Endothelial cell of umbilical vein (primary cell): ENCODE results near the gene FRS2. TPM values are rescaled to one million over a fixed set of nuclear protein-coding genes. Genes with fewer than 3 reads are reported as not detected.

Experiments used
- BruUV-seq: library from RNA; stranded (reverse); fragments of 400-500 nt; replicated peaks from 2 replicates; lab custom pipeline; 2021; lab: Mats Ljungman, UMichigan
- CTCF ChIA-PET: fragments of 300-600, 350-600 bp; sonication (Branson Sonifier 250); formaldehyde crosslinking; loops from one replicate; lab custom pipeline; 2021; ENCODE audit warnings: antibody characterized with exemption, inconsistent platforms; lab: Charles Lee
- POLR2A ChIA-PET: fragments of 300-600, 350-600 bp; sonication (Branson Sonifier 250); formaldehyde crosslinking; loops from one replicate; lab custom pipeline; 2021; ENCODE audit warnings: antibody characterized with exemption, inconsistent platforms; lab: Charles Lee
- DNase-seq: peaks from one replicate; pipeline ENCODE4 v3.0.0-alpha.2; 2011; ENCODE audit warnings: low read depth, low spot score
- FAIRE-seq: peaks from 2 replicates; lab custom pipeline; 2011; peaks lifted over from hg19 to GRCh38; lab: Jason Lieb, UNC
- H2AFZ ChIP-seq: 2 replicates; pipeline ENCODE4 v1.6.0; 2012; ENCODE audit warnings: low read depth, low read length, control low read depth, inconsistent platforms
- H3K27ac ChIP-seq: 2 replicates; pipeline ENCODE4 v1.5.1; 2011; ENCODE audit warnings: low read depth, mild to moderate bottlenecking, control low read depth, low read length, moderate library complexity; ENCODE audit not compliant: insufficient read depth
- H3K27me3 ChIP-seq, 2 experiments: 2 replicates each; pipeline versions ENCODE4 v1.6.0 to v1.6.1; 2011; ENCODE audit warnings: low read length in 2 of 2, mixed read lengths in 1 of 2; ENCODE audit not compliant: control insufficient read depth in 2 of 2, insufficient read depth in 2 of 2
- H3K36me3 ChIP-seq, 2 experiments: 2 replicates in 1 of 2; 3 replicates in 1 of 2; pipeline ENCODE4 v1.5.1; 2011; ENCODE audit warnings: low read length in 2 of 2, mild to moderate bottlenecking in 1 of 2, moderate library complexity in 1 of 2; ENCODE audit not compliant: control insufficient read depth in 2 of 2, insufficient read depth in 2 of 2; ENCODE audit errors: extremely low read depth in 1 of 2
- H3K4me1 ChIP-seq: 3 replicates; pipeline ENCODE4 v1.5.1; 2011; ENCODE audit warnings: mild to moderate bottlenecking, low read length; ENCODE audit not compliant: control insufficient read depth, insufficient read depth; ENCODE audit errors: extremely low read depth
- H3K4me2 ChIP-seq: 2 replicates; pipeline ENCODE4 v1.6.1; 2011; ENCODE audit warnings: low read length, control low read depth, mixed read lengths; ENCODE audit not compliant: insufficient read depth
- H3K4me3 ChIP-seq, 3 experiments: fragments of 200-600 bp in 1 of 3; sonication (generic), shearing (Covaris generic) in 1 of 3; replicated peaks in 1 of 3; 2 replicates each; pipeline ENCODE4 v1.5.1; 2011 to 2016; ENCODE audit warnings: control low read depth in 3 of 3, low read length in 3 of 3, mild to moderate bottlenecking in 2 of 3, inconsistent platforms in 1 of 3, low read depth in 1 of 3, moderate library complexity in 1 of 3; ENCODE audit not compliant: insufficient read depth in 1 of 3
- H3K79me2 ChIP-seq: 2 replicates; pipeline ENCODE4 v1.6.0; 2012; ENCODE audit warnings: low read length, inconsistent platforms; ENCODE audit not compliant: control insufficient read depth, insufficient read depth
- H3K9ac ChIP-seq: replicated peaks from 2 replicates; pipeline ENCODE3; 2011; ENCODE audit warnings: low read length, control low read depth; ENCODE audit not compliant: insufficient read depth; ENCODE audit errors: extremely low read depth
- H3K9me1 ChIP-seq: replicated peaks from 3 replicates; pipeline ENCODE4 v1.6.0; 2011; ENCODE audit warnings: mild to moderate bottlenecking, low read length; ENCODE audit not compliant: control insufficient read depth, insufficient read depth; ENCODE audit errors: extremely low read depth
- H3K9me3 ChIP-seq: replicated peaks from 2 replicates; pipeline ENCODE4 v1.5.1; 2012; ENCODE audit warnings: low read length, inconsistent platforms; ENCODE audit not compliant: control insufficient read depth, insufficient read depth
- H4K20me1 ChIP-seq: replicated peaks from 2 replicates; pipeline ENCODE3; 2011; ENCODE audit warnings: mild to moderate bottlenecking, low read length; ENCODE audit not compliant: control insufficient read depth, insufficient read depth; ENCODE audit errors: extremely low read depth
- EZH2 ChIP-seq: IDR thresholded peaks from 2 replicates; pipeline ENCODE4 v1.6.1; 2012; ENCODE audit warnings: borderline replicate concordance, low read depth, mild to moderate bottlenecking, moderate library complexity, low read length, inconsistent platforms; ENCODE audit not compliant: severe bottlenecking
- FOS ChIP-seq: IDR thresholded peaks from 2 replicates; pipeline ENCODE4 v1.6.1; 2011; ENCODE audit warnings: mild to moderate bottlenecking, low read length, moderate library complexity, borderline replicate concordance; ENCODE audit not compliant: insufficient read depth
- GATA2 ChIP-seq: IDR thresholded peaks from 2 replicates; pipeline ENCODE4 v1.7.0; 2011; ENCODE audit warnings: low read depth, mild to moderate bottlenecking, moderate library complexity, mixed read lengths, low read length; ENCODE audit not compliant: insufficient read length, insufficient read depth
- JUN ChIP-seq: IDR thresholded peaks from 2 replicates; pipeline ENCODE4 v1.6.1; 2011; ENCODE audit warnings: borderline replicate concordance, low read depth; ENCODE audit not compliant: insufficient read length, insufficient read depth
- MYC ChIP-seq: IDR thresholded peaks from one replicate; pipeline ENCODE4 v1.6.1; 2011; ENCODE audit warnings: mild to moderate bottlenecking, low read depth, low read length
- POLR2A ChIP-seq: IDR thresholded peaks from 2 replicates; pipeline ENCODE4 v1.6.1; 2012; ENCODE audit warnings: low read depth, mild to moderate bottlenecking, control low read depth, low read length
- POLR2AphosphoS5 ChIP-seq: IDR thresholded peaks from 2 replicates; pipeline ENCODE4 v1.6.1; 2012; ENCODE audit warnings: low read depth, mild to moderate bottlenecking, control low read depth, low read length, moderate library complexity; ENCODE audit not compliant: insufficient read depth
- dilution Hi-C: fragments of 300-500 bp; cut with MboI; formaldehyde crosslinking; loops from one replicate; pipeline ENCODE4 v1.15.0; 2019; ENCODE audit warnings: low sequenced_read_pairs; ENCODE audit not compliant: extremely low pct_ligation_motif_present
- intact Hi-C: fragments of 100-400 bp; cut with micrococcal nuclease; formaldehyde crosslinking; loops from one replicate; pipeline ENCODE4 v1.10.0; 2022
- polyA plus RNA-seq, 4 experiments: library from polyadenylated mRNA; depleted of rRNA in 3 of 4; stranded (reverse) in 3 of 4; unstranded in 1 of 4; fragments of >200 nt; gene quantifications; 2 replicates each; pipeline versions ENCODE4 v1.2.1 to v1.2.3, GENCODE V29; 2011 to 2012; ENCODE audit warnings: missing spikeins in 1 of 4
- total RNA-seq: library from RNA; stranded (reverse); gene quantifications from 2 replicates; pipeline ENCODE4 v1.2.3, GENCODE V29; 2021
- TF ChIP-seq, protein P1 (sequence below), 2 donors: IDR thresholded peaks; 1 replicate in 1 of 2; 2 replicates in 1 of 2; pipeline ENCODE4 v1.5.1; 2011; ENCODE audit warnings: low read length in 2 of 2, mild to moderate bottlenecking in 2 of 2, moderate library complexity in 2 of 2, control low read depth in 1 of 2, inconsistent platforms in 1 of 2, low read depth in 1 of 2; ENCODE audit not compliant: insufficient read depth in 1 of 2; ENCODE audit errors: extremely low read depth in 1 of 2
- TF ChIP-seq, protein P2 (sequence below): IDR thresholded peaks from 2 replicates; pipeline ENCODE4 v1.6.1; 2011; ENCODE audit not compliant: insufficient read depth, insufficient read length

FRS2 gene
- total and polyA plus RNA-seq, 2 donors (not counting 3 experiments of a cell fraction or from before 2014, with no cell fraction given): 6.3 to 15.5 TPM

DNA sequence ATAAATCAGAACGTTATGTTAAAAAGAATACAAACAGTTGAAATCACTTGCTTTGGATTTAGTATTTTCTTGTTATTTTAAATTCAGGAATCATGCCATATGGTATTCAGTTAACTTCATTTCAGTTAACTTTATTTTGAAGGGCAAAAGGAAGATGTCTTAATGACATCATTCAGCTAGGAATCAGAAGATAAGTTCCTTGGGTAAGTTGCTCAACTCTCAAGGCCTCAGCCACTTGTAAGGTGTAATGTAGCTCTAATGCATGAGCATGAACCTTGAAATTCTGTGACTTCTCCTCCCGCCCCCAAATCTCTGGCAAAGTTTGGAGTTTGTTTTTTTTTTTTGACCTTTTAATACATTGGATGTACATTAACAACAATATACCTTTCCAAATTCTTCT, 42.6 kb downstream of the FRS2 start:
- dilution Hi-C loops (no loop called here), intact Hi-C loops (no loop called here)
- H3K4me3 ChIP-seq: no peak overlapping the region
- no peaks in the 10 kb centered on the region for H3K9me3 ChIP-seq
- ChIA-PET CTCF (interaction anchor here (1.5 to 2.0 kb wide), 2 partner anchors 10 to 58 kb away, joined by 5 to 6 read pairs; no protein-coding TSS in a partner anchor), POLR2A (no interaction called here)
- H3K4me1 ChIP-seq: peaks cover 9% of the 10 kb centered on the region
- no peak overlapping the region for H3K27ac ChIP-seq
- no peaks in the 10 kb centered on the region for H3K27me3 ChIP-seq
- H2AFZ ChIP-seq: no peak overlapping the region
- no peak for DNase-seq
- no peak for FAIRE-seq
- no peak overlapping the region for H3K4me2 ChIP-seq
- peaks cover 69% of the 10 kb centered on the region for H3K79me2 ChIP-seq
- H3K9me1 ChIP-seq: no peaks in the 10 kb centered on the region
- no peaks in the 10 kb centered on the region for H3K36me3 ChIP-seq
- no peak overlapping the region for H3K9ac ChIP-seq
- H4K20me1 ChIP-seq: peaks cover 23% of the 10 kb centered on the region
- no TSS peak for BruUV-seq
- TF ChIP-seq, protein P1, sequence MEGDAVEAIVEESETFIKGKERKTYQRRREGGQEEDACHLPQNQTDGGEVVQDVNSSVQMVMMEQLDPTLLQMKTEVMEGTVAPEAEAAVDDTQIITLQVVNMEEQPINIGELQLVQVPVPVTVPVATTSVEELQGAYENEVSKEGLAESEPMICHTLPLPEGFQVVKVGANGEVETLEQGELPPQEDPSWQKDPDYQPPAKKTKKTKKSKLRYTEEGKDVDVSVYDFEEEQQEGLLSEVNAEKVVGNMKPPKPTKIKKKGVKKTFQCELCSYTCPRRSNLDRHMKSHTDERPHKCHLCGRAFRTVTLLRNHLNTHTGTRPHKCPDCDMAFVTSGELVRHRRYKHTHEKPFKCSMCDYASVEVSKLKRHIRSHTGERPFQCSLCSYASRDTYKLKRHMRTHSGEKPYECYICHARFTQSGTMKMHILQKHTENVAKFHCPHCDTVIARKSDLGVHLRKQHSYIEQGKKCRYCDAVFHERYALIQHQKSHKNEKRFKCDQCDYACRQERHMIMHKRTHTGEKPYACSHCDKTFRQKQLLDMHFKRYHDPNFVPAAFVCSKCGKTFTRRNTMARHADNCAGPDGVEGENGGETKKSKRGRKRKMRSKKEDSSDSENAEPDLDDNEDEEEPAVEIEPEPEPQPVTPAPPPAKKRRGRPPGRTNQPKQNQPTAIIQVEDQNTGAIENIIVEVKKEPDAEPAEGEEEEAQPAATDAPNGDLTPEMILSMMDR (IDR thresholded peaks at IDR 0.05; ENCODE audit: extremely low read depth in 1 of 2, insufficient read depth in 1 of 2, low read depth in 1 of 2, low read length in 2 of 2): no peak
- TF ChIP-seq POLR2A (no peak), FOS (no peak), GATA2 (no peak), POLR2AphosphoS5 (no peak), EZH2 (no peak), MYC (no peak), JUN (no peak)
- TF ChIP-seq, protein P2, sequence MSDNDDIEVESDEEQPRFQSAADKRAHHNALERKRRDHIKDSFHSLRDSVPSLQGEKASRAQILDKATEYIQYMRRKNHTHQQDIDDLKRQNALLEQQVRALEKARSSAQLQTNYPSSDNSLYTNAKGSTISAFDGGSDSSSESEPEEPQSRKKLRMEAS: no peak
